NCI-H1105 (cell line): ENCODE results near the gene TBC1D14.
"Not testable (repeated sequence)": the region's sequence is repeated elsewhere in the genome, so short reads cannot be mapped to it uniquely, and the experiment has no call there.

Source experiments
- DNase-seq: peaks from one replicate; lab custom pipeline; 2025; lab: John Stamatoyannopoulos, UW

Gene TBC1D14

DNA sequence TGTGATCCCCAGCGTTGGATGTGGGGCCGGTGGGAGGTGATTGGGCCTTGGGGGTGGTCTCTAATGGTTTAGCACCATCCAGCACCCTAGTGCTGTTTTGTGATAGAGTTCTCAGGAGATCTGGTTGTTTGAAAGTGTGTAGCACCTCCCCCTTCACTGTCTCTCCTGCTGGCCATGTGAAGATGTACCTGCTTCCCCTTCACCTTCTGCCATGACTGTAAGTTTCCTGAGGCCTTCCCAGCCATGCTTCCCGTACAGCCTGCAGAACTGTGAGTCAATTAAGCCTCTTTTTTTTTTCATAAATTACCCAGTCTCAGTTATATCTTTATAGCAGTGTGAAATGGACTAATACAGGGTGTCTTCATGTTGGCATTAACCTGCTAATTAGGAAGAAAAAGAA is 19.3 kb upstream of the TBC1D14 start:
- no peak for DNase-seq

DNA sequence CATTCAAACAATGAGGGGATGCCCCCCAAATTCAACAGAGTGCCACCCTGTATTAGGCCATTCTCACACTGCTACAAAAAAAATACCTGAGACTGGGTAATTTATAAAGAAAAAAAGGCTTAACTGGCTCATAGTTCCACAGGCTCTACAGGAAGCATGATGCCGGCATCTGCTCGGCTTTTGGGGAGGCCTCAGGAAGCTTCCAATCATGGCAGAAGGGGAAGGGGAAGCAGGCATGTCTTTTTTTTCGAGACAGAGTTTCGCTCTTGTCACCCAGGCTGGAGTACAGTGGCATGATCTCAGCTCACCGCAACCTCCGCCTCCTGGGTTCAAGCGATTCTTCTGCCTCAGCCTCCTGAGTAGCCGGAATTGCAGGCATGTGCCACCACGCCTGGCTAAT is 18.7 kb upstream of the TBC1D14 start:
- not testable (repeated sequence) for DNase-seq

DNA sequence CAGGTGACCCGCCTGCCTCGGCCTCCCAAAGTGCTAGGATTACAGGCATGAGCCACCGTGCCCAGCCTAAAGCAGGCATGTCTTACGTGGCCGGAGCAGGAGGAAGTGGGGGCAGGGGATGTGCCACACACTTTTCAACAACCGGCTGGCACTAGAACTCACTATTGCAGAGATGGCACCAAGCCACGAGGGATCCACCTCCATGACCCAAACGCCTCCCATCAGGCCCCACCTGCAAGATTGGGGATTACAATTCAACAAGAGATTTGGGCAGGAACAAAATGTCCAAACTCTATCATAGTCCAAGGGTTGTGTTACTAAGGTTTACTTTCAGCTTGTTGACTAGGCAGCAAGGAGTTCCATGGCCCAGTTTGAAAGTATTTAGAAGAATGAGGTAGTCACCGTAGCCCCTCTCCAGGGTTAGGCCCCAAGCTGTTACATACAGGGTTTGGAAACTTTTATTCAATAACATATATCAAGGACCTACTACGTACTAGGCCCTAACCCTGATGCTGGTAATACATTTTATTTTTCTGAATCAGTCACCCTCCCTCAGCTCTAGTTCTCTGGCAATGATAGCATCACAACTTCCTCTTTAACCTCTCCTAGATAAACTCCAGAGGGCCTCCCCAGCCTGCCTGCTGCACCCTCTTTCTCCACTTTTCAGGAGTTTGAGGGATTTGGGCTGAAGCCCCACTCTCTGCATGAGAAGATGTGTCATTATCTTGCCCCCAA is 18.0 kb upstream of the TBC1D14 start:
- no peak for DNase-seq

DNA sequence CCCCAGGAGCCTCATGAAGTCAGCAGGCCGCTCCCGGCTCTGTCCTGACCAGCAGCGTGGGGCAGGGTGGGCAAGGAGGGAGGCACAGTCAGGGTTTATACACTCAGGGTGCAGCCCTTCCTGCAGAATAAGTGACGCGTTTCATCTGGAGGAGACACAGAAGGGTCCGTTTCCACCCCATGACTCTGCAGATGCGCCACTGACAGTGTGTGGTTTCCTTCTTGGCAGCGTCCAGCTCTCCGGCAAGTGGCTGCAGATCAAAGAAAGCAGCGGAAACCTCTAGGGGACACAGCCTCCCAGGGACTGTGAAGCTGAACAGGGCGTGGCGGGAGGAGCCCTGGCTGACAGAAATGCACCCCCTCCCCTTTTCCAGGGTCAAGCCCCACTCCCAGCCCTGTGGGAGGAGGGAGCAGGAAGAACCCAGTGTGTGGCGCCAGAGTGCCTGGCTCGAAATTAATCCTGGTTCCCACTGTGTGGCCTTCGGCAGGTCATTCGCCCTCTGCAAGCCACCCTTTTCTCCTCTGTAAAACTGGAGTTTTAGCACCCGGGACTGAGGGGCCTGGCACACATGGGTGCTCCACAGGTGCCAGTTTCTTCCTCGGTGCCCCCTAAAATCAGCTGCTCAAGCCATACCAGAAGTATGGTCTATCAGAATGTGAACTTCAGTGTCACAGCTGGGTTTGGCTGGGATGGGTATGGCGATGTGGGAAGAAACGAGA is 17.3 kb upstream of the TBC1D14 start:
- DNase-seq = no peak

DNA sequence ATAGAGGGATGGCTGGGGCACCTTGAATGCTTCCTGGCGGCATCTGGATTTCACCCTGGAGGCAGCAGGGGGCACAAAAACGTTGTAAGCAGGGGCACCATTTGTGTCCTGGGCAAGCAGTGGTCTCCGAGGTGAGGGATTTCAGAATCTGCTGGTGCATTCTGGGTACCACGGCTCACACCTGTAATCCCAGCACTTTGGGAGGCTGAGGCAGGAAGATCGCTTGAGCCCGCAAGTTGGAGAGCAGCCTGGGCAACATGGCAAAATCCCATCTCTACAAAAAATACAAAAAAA is 16.8 kb upstream of the TBC1D14 start:
- no peak for DNase-seq

DNA sequence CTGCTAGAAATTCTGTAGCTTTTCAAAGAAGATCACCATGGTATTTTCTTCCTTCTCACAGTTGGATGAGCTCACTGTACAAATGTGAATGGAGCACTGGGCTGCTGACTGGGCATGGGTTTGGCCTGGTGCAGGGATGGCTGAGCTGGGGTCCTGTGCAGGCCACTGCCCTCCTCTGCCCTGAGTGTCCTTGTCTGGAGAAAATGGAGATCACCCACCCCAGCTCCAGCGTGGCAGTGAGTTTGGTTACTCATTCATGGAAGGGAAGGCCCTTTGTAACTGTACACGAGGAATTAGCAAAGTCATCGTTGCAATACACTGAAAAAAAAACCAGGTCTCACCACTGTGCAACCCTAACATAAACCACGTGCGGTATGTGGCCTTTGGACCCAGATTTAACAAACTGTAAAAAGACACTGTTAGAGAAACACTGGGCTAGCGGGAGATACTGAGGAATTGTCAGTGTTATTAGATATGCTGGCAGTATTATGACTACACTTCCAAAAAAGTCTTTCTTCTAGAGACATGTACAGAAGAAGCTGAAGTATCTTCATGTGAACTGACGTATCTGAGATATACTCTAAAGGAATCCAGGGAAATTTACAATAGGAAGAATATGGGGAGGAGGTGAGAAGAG is 16.1 kb upstream of the TBC1D14 start:
- no peak for DNase-seq

DNA sequence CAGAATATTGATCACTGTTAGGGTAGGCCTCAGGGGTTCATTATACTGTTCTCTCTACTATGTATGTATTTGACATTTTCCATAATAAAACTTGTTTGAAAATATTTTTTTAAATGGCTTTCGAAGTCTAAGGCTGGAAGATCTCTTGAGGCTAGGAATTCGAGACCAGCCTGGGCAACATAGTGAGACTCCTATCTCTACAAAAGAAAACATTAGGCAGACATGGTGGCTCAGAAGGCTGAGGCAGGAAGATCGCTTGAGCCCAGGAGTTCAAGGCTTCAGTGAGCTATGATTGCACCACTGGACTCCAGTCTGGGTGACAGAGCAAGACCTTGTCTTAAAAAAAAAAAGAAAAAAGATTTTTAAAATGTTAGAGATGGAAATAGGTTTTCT is 15.5 kb upstream of the TBC1D14 start:
- no peak for DNase-seq

DNA sequence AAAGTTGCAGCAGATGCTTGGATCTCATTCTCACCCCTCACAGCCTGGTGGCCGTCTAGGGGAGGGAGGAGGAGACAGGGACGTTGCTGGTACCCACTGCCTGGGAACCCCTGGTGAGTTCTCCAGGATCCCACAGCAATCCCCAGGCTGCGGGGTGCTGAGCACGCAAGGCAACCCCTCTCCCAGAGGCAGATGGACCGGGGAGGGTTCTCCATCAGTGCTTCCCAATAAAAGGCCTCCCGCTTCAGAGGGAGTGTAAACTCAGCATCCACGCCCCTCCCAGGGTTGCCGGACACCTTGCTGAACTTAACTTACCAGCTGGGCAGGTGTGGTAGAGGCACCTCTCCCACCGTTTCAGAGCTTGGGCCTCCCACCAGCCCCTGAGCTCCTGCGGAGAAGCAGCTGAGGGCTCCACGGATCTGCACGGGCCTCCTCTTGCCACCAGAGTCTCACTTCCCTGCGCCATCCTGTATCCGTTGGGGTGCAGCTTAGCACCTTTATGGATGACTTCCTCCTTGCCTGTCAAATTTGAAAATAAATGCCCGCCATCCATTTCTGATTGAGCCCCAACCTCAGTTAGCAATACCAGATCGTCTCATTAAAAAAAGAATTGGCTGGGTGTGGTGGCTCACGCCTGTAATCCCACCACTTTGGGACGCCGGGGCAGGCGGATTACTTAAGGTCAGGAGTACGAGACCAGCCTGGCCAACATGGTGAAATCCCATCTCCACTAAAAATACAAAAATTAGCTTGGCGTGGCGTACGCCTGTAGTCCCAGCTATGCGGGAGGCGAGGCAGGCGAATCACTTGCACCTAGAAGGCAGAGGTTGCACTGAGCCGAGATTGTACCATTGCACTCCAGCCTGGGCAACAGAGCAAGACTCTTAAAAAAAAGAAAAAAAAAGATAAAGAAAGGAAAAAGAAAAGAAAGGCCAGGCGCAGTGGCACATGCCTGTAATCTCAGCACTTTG is 14.8 kb upstream of the TBC1D14 start:
- no peak for DNase-seq

DNA sequence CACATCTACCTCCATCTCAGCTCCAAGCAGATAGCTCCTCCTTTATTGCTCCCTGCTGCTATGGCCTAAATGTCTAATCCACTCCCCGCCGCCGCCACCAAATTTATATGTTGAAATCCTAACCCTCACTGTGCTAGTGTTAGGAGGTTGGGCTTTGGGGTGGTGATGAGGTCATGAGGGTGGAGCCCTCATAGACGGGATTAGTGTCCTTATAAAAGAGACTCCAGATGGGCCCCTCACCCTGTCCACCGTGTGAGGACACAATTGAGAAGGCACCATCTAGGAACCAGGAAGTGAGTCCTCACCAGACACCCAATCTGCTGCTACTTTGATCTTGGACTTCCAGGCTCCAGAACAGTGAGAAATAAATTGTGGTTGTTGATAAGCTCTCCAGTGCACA is 13.6 kb upstream of the TBC1D14 start:
- no peak for DNase-seq

DNA sequence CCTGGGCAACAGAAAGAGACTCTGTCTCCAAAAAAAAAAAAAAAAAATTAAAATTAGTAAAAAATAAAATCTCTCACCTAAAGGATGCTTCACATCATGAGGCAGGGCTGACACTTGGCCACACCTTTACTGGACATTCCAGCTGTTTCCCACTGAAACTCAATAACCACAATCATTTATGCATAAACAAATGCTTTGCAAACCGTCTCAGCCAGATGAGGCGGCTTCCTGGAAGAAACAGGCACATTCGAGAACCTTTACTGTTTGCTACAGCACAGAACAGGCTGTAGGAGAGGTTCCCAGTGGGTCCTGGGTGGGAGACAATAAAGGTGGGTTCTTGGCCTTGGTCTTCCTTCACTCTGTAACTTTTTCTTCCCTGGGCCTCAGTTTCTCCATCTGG is 10.9 kb upstream of the TBC1D14 start:
- no peak for DNase-seq

DNA sequence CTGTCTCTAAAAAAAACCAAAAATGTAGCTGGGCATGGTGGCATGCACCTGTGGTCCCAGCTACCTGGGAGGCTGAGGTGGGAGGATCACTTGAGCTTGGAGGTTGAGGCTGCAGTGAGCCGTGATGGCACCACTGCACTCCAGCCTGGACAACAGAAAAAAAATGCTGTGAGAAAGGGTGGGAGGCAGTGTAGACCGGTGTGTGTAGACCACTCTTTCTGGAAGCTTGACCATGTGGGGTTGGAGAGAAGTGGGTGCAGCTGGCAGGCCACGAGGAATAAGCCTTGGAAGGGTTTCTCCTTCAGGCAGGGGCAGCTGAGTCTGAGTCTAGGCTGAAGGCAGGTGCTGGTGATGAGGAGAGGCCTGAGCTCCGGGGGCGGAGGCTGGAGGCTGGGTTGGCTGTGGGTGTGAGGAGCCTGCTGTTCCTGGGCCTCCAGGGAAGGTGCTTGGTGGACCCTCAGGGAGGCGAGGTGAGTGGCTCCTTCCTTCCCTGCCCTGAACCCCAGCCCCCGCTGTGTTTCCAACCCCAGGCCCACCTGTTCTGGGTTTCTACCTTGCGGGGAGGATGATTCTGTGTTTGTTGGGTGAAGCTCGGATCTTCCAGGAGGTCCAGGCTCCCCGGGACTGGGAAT is 9.3 kb upstream of the TBC1D14 start:
- no peak for DNase-seq

DNA sequence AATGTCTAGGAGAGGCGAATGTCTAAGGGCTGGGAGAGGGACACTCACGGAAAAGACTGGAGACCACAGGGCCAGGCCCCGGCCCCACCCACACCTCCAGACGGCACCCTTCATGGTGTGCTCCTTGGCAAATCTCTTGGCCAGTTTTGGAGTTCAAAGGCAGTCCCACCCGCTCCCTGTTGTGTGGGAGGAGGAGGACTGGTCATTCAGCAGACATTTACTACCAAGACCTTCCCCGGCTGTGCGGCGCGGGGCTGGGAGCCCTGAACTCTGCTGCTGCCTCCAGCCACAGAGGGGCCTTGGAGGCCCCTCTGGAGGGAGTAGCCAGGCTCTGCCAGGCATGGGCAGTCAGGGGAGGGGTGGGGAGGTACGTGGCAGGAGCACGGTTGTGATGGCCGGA is 8.7 kb upstream of the TBC1D14 start:
- no peak for DNase-seq

DNA sequence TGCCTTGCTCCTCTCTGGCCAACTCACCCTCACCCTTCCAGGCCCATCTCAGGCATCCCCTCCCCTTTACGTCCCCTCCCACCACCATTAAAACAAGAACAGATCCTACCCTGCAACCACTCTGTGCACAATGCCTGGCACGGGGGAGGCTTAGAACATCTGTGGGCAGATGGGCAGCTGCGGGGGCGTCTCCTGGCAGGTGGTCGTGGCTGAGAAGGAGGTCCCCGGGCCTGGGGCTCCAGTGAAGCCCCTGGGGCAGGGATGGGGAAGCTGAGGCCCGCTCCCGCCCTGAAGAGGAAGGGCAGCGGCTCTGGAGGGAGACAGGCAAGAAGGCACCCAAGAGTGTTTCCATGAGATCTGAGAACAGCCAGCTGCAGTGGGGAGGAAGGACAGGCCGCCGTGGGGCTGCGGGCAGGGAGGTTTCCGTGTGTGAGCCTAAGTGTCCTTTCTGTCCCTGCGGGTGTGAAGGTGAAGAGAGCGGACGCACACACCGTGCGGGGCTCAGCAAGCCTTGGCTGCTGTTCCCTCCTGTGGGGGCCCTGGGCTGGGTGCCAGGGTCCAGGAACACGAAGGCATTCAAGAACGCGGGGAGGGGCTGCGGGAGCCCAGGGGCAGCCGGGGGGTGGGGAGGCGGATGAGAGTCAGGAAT is 7.8 kb upstream of the TBC1D14 start:
- DNase-seq = no peak

DNA sequence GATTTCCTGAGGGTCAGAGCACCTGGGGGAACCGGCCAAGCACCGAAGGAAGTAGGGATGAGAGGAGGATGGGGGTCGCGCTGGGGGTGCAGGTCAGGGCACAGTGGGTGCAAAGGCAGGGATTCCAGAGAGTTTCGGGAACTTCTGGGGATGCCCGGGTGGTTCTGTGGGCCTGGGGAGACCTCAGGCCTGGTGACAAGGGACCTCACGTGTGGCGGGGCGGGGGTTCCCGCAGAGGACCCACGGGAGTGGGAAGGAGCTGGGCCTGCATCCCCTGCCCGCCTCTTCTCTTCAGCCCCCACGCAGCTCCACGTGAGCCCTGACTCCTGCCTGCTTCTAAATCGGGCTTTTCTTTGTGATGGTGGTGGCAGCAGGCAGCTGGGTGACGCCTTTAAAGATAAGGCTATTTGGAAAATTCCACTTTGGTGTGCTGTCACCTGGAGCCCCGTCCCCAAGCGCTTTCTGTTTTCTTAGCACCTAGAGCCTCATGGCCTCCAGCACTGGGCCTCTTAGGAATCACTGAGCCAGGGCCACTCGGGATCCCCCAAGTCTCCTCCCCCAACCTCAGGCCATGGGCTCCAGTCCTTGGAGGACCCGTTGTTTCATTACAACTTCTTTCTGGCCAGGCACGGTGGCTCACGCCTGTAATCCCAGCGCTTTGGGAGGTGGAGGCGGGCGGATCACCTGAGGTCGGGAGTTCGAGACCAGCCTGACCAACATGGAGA is 7.1 kb upstream of the TBC1D14 start:
- no peak for DNase-seq

DNA sequence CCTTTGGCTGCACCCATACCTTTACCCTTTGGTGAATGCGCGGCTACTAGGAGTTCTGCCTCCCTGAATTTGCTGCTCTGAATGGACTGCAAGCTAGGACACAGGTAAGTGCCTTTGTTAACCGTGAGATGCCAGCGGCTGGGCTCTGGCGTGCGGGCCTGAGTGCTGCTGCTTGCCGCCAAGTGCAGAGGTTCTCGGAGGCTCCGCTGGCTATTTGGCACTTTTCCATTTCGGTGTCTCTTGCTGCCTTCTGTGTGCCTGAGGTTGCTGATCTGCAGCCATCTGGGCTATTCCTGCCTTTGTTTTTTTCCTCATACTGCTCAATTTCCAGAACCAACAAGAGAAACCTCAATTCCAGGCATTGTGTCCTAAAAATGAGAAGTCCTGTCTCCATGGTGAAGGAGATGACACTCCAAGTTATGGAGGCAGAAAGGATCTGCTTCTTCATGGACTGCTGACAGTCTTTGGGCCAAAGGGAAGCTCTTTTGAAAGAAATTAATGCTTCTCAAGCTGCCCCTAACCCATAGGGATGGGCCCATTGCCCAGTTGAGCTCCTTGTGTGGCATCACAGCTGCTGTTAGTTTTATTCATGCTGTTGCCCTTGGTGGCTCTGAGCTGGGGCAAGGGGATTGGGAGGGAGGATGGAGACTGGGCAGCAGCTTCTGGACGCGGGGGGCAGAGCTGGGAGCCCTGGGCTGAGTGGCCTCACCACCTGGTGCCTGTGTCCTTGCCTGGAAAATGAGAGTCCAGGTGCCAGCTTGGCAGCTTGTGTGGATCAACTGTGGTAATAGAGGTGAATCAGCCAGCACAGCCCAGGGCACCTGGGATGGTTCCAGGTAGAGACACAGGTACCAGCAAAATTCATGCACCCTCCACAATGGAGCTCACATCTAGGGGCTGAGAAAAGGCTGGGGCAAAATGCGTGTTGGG is 3.8 kb upstream of the TBC1D14 start:
- DNase-seq = no peak

DNA sequence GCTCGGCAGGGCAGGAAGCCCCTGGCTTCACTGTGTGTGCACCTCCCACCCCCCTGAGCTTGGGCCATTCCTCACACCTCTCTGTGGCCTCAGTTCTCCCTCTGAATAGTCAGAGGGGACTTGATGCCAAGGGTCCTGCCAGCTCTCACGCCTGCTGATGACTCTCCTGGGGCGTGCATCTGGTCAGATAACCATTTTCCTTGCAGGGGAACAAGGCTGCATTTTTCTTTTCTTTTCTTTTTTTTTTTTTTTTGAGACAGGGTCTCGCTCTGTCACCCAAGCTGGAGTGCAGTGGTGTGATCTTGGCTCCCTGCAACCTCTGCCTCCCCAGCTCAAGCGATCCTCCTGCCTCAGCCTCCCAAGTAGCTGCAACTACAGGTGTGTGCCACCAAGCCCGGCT is 3.1 kb upstream of the TBC1D14 start:
- not testable (repeated sequence) for DNase-seq

DNA sequence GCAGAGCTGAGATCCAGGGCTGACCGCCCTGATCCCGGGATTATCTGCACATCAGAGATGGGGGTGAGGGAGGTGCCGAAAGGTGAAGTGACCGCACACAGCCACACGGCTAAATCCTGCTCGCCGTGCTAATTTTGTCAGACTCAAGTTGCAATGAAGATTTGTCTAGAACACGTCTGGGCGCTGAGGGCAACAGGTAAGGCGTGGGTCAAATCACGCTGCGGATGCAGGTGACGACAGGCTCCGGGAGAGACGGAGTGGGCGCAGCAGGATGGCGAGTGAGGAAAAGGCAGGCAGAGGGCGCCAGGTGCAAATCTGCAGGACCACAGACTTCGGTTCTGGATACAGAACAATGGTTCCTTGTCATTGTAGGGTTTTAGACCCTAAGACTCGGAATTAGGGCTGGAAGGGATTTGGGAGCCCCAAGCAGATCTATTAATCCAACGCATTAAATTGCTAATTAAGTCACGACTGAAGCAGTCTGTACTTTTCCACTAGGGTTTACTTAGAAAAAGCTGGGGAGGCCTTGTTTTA is 1.9 kb upstream of the TBC1D14 start:
- DNase-seq = no peak

DNA sequence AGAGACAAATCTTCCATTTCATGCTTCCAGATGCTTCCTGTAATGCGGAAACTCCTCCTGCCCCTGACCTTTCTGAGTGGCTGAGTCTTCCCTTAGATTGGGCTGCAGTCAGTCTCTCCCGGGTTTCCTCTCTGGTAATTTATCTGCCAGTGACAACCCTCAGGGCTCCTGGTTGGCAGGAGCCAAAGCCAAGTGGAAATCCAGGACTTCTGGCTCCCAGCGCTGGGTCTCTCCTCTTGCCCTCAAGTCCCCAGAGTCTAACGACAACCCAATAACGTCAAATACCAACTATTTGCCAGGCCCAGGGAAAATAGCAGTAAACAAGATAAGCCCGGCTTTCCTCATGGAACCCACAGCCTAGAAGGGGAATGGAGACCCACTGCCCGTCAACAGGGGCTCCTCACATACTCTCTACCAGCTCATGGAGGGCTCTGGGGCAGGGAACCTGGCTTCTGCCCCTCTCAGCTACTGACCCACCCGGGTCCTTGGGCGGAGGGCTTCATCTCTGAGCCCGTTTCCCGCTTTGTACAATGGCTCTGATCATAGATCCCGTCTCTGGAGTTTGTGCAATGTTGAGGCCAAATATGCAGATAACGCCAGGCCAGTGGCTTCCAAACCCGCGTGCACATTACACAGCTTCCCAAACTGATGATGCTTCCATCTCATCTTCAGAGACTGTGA is 1.1 kb upstream of the TBC1D14 start:
- no peak for DNase-seq

DNA sequence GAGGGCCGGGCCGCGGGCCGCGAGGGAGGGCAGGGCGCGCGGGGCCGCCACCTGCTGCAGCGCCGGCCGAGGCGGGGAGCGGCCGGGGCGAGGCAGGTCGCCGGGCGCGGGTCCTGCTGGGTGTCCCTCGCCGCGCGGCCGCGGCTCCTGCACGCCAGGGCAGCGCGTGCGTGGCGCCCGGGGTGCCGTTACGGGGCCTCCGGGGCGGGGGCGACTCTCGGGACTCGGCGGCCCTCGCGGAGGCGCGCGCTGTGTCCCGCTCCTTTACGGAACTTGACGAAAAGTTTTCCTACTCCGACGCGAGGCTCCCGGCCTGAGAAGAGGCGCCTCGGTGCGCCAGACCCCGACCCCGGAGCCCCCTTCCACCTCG is 329 bp downstream of the TBC1D14 start:
- DNase-seq = peak; percentile 38
